GM23338 (cell line): ENCODE results near the gene UBE2J1. TPM values are rescaled to one million over a fixed set of nuclear protein-coding genes. Genes with fewer than 3 reads are reported as not detected.
"Not testable (repeated sequence)": the region's sequence is repeated elsewhere in the genome, so short reads cannot be mapped to it uniquely, and the experiment has no call there.

ENCODE experiments used
- ATAC-seq: fragments of 200-7000 bp; cut with Tn5 transposase; 3 replicates; pipeline ENCODE4 v1.9.1; 2020
- DNase-seq: peaks from one replicate; pipeline ENCODE4 v3.0.0-alpha.2; 2015; ENCODE audit warnings: low spot score
- H2AFZ ChIP-seq: fragments of 200-600 bp; sonication (generic); 2 replicates; pipeline ENCODE4 v1.8.0; 2016; ENCODE audit warnings: antibody characterized with exemption, mild to moderate bottlenecking, moderate library complexity
- H3F3A ChIP-seq: fragments of 200-600 bp; sonication (generic); replicated peaks from 2 replicates; pipeline ENCODE4 v1.8.0; 2017; ENCODE audit warnings: antibody characterized with exemption, mixed run types, low read depth
- H3K27ac ChIP-seq: fragments of 200-600 bp; sonication (generic); 2 replicates; pipeline ENCODE4 v1.6.1; 2016; ENCODE audit warnings: low read depth
- H3K27me3 ChIP-seq: fragments of 200-600 bp; sonication (generic); 2 replicates; pipeline ENCODE4 v1.8.0; 2016; ENCODE audit warnings: mild to moderate bottlenecking, mixed run types, moderate library complexity; ENCODE audit not compliant: insufficient read depth
- H3K36me3 ChIP-seq: fragments of 200-600 bp; sonication (generic); 2 replicates; pipeline ENCODE4 v1.8.0; 2016; ENCODE audit warnings: mild to moderate bottlenecking; ENCODE audit not compliant: insufficient read depth
- H3K4me1 ChIP-seq: fragments of 200-600 bp; sonication (generic); 2 replicates; pipeline ENCODE4 v1.8.0; 2016; ENCODE audit warnings: mild to moderate bottlenecking, moderate library complexity; ENCODE audit not compliant: insufficient read depth
- H3K4me2 ChIP-seq: fragments of 200-600 bp; sonication (generic); 2 replicates; pipeline ENCODE4 v1.7.1; 2017; ENCODE audit warnings: mixed run types
- H3K4me3 ChIP-seq: fragments of 200-600 bp; sonication (generic); 2 replicates; pipeline ENCODE4 v1.6.1; 2016; ENCODE audit warnings: mixed run types
- H3K79me2 ChIP-seq: fragments of 200-600 bp; sonication (generic); replicated peaks from 2 replicates; pipeline ENCODE4 v1.8.0; 2017; ENCODE audit warnings: mild to moderate bottlenecking; ENCODE audit not compliant: insufficient read depth
- H3K9me2 ChIP-seq: fragments of 200-600 bp; sonication (generic); 2 replicates; pipeline ENCODE4 v1.8.0; 2017; ENCODE audit not compliant: insufficient read depth
- H4K20me1 ChIP-seq: fragments of 200-600 bp; sonication (generic); replicated peaks from 2 replicates; pipeline ENCODE4 v1.8.0; 2017; ENCODE audit warnings: mild to moderate bottlenecking; ENCODE audit not compliant: insufficient read depth
- H3K27ac Mint-ChIP-seq: 2 replicates; pipeline ENCODE4 v1.8.0; 2020; ENCODE audit warnings: inconsistent platforms, mild to moderate bottlenecking, moderate library complexity, mixed read lengths
- H3K27me3 Mint-ChIP-seq: 3 replicates; pipeline ENCODE4 v1.8.0; 2022; ENCODE audit warnings: low read depth, mild to moderate bottlenecking, moderate library complexity, mixed read lengths, inconsistent platforms; ENCODE audit not compliant: insufficient read depth, poor library complexity
- H3K36me3 Mint-ChIP-seq: 3 replicates; pipeline ENCODE4 v1.8.0; 2021; ENCODE audit warnings: low read depth, mild to moderate bottlenecking, inconsistent platforms, moderate library complexity, mixed read lengths
- H3K4me1 Mint-ChIP-seq: 3 replicates; pipeline ENCODE4 v1.8.0; 2020; ENCODE audit warnings: mild to moderate bottlenecking, inconsistent platforms, mixed read lengths
- H3K4me3 Mint-ChIP-seq: 3 replicates; pipeline ENCODE4 v1.8.0; 2021; ENCODE audit warnings: moderate library complexity, mild to moderate bottlenecking, inconsistent platforms, mixed read lengths
- H3K9me3 Mint-ChIP-seq: 3 replicates; pipeline ENCODE4 v1.8.0; 2020; ENCODE audit warnings: moderate library complexity, mild to moderate bottlenecking, inconsistent platforms, mixed read lengths
- EZH2phosphoT487 ChIP-seq: fragments of 200-600 bp; sonication (generic); IDR thresholded peaks from one replicate; pipeline ENCODE4 v1.8.1; 2018; ENCODE audit warnings: antibody characterized with exemption; ENCODE audit not compliant: unreplicated experiment
- NANOG ChIP-seq: IDR thresholded peaks from 2 replicates; pipeline ENCODE4 v1.6.1; 2016; ENCODE audit warnings: antibody characterized with exemption, borderline replicate concordance
- STAT1 ChIP-seq: IDR thresholded peaks from one replicate; pipeline ENCODE4 v1.6.1; 2016; ENCODE audit warnings: antibody characterized with exemption; ENCODE audit not compliant: unreplicated experiment
- ZNF331 ChIP-seq: fragments of 250-450 bp; sonication (Bioruptor Pico); IDR thresholded peaks from 2 replicates; pipeline ENCODE4 v1.5.0; 2020; ENCODE audit warnings: low read depth, mild to moderate bottlenecking, moderate library complexity
- polyA plus RNA-seq: library from polyadenylated mRNA; unstranded; fragments of >200 nt; fragmentation: Nextera tagmentation; extraction: Ambion mirVana; gene quantifications from 2 replicates; pipeline ENCODE4 v1.2.1, GENCODE V29; 2016
- total RNA-seq: library from RNA; depleted of rRNA; stranded (reverse); fragments of >200 nt; shearing (Covaris generic); gene quantifications from 2 replicates; pipeline ENCODE4 v1.2.3, GENCODE V29; 2014
- TF ChIP-seq, protein P1 (sequence below), 2 experiments: fragments of 200-600 bp in 1 of 2; sonication (generic) in 1 of 2; conservative IDR thresholded peaks; 2 replicates each; pipeline versions ENCODE4 v1.5.1 to v1.6.1; 2016 to 2017; ENCODE audit warnings: antibody characterized with exemption in 2 of 2, low read depth in 2 of 2, mild to moderate bottlenecking in 2 of 2, moderate library complexity in 1 of 2
- TF ChIP-seq, protein P2 (sequence below): IDR thresholded peaks from 2 replicates; pipeline ENCODE4 v1.6.1; 2016; ENCODE audit warnings: antibody characterized with exemption

Gene UBE2J1
- total and polyA plus RNA-seq, 2 experiments from 2014 or later: 7.5 to 13.1 TPM

DNA sequence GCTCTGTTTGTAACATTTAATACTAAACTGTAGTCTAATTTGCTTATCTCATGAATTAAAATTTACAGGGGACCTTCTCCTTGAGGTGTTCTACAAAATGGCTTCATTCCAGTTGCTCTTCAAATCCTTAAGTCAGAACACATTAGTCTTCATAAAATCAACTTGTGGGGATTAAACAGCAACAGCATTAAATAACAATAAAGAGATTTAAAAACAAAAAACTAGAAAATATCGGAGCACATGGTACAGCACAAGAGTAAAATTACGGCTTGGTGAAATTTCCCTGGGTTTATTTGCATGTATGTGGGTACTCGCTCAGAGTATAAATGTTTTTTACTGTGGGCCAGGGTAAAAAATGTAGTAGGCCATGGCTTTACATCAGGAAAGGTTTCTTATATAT, 47.5 kb upstream of the UBE2J1 start (continued):
- TF ChIP-seq, protein P1, sequence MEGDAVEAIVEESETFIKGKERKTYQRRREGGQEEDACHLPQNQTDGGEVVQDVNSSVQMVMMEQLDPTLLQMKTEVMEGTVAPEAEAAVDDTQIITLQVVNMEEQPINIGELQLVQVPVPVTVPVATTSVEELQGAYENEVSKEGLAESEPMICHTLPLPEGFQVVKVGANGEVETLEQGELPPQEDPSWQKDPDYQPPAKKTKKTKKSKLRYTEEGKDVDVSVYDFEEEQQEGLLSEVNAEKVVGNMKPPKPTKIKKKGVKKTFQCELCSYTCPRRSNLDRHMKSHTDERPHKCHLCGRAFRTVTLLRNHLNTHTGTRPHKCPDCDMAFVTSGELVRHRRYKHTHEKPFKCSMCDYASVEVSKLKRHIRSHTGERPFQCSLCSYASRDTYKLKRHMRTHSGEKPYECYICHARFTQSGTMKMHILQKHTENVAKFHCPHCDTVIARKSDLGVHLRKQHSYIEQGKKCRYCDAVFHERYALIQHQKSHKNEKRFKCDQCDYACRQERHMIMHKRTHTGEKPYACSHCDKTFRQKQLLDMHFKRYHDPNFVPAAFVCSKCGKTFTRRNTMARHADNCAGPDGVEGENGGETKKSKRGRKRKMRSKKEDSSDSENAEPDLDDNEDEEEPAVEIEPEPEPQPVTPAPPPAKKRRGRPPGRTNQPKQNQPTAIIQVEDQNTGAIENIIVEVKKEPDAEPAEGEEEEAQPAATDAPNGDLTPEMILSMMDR (conservative IDR thresholded peaks at IDR 0.05; ENCODE audit: low read depth in 2 of 2): no peak
- TF ChIP-seq, protein P2, sequence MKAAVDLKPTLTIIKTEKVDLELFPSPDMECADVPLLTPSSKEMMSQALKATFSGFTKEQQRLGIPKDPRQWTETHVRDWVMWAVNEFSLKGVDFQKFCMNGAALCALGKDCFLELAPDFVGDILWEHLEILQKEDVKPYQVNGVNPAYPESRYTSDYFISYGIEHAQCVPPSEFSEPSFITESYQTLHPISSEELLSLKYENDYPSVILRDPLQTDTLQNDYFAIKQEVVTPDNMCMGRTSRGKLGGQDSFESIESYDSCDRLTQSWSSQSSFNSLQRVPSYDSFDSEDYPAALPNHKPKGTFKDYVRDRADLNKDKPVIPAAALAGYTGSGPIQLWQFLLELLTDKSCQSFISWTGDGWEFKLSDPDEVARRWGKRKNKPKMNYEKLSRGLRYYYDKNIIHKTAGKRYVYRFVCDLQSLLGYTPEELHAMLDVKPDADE: no peak
- no peak for TF ChIP-seq EZH2phosphoT487

DNA sequence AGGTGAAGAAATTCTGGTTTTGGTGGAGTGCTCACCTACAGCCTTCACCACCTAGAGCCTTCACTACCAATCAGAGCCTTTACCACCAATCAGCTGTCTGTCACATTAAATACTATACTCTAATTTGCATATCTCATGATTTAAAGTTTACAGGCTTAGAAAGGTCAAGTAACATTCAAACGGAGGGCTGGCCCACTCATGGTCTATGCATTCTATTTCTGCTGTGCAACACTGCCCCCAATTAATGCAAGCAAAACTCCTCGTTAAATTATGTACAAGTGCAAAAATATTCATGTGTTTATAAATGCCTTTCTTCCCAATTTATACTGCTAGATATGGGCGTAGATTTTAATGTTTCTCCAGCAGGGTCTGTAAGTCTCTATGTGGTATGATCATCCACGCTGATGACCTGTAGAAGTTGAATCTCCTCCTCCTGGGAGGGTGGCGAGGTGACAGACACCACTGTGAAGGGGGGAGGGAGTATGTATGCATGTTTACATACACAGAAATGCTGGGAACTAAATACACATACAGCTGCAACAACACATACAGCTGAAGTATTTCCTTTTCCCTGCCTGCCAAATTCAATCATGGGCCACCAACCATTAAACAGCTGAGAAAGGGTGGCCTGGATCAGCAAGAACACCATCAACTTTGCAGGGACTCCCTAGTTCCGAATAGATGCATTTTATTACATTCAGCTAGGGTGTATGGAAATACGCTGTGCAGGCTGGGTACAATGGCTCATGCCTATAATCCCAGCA, 46.4 kb upstream of the UBE2J1 start:
- no peaks in the 10 kb centered on the region for H3K9me3 Mint-ChIP-seq
- Histone ChIP-seq H3K27ac (no peak overlapping the region), H3F3A (no peaks in the 10 kb centered on the region), H3K4me1 (no peaks in the 10 kb centered on the region), H3K4me2 (no peak overlapping the region), H2AFZ (no peak overlapping the region), H3K9me2 (no peaks in the 10 kb centered on the region), H3K79me2 (peaks cover 15% of the 10 kb centered on the region), H3K4me3 (no peak overlapping the region), H3K36me3 (no peaks in the 10 kb centered on the region), H4K20me1 (no peaks in the 10 kb centered on the region; the same call in 1 of the 2 replicates), H3K27me3 (no peaks in the 10 kb centered on the region)
- no peak overlapping the region for H3K4me3 Mint-ChIP-seq
- DNase-seq (no peak), ATAC-seq (no peak)
- H3K27me3 Mint-ChIP-seq: peaks cover 5% of the 10 kb centered on the region
- peaks cover 5% of the 10 kb centered on the region; the same call in 2 of the 3 replicates for H3K4me1 Mint-ChIP-seq
- no peak overlapping the region for H3K27ac Mint-ChIP-seq
- TF ChIP-seq ZNF331 (CRISPR knock-in tag): no peak
- no peak for TF ChIP-seq NANOG
- TF ChIP-seq, protein P1 (conservative IDR thresholded peaks at IDR 0.05; ENCODE audit: low read depth in 2 of 2): no peak
- TF ChIP-seq STAT1: no peak
- H3K36me3 Mint-ChIP-seq: 0 out of 3 replicates have a peak, but pooled peaks cover 4% of the 10 kb centered on the region

DNA sequence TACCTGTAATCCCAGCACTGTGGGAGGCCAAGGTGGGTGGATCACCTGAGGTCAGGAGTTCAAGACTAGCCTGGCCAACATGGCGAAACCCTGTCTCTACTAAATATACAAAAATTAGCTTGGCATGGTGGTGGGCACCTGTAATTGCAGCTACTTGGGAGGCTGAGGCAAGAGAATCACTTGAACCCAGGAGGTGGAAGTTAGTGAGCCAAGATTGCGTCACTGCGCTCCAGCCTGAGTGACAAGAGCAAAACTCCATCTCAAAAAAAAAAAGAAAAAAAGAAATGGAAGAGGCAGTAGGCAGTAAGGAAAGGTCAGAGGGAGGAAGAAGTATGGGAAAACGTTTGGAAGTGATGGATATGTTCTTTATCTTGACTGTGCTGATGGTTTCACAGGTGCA, 45.4 kb upstream of the UBE2J1 start:
- not testable (repeated sequence) for ATAC-seq, H3K4me2 ChIP-seq, H2AFZ ChIP-seq, H3K9me2 ChIP-seq, H3K27me3 ChIP-seq, H3K27ac Mint-ChIP-seq, H3K36me3 ChIP-seq, H3K27ac ChIP-seq, DNase-seq, H3K36me3 Mint-ChIP-seq, H3F3A ChIP-seq, H3K4me1 ChIP-seq, H3K4me3 ChIP-seq, H3K27me3 Mint-ChIP-seq, H4K20me1 ChIP-seq, H3K4me3 Mint-ChIP-seq, H3K4me1 Mint-ChIP-seq, H3K9me3 Mint-ChIP-seq
- H3K79me2 ChIP-seq: peaks cover 13% of the 10 kb centered on the region; the same call in 1 of the 2 replicates
